ENCODE measurements around the gene RASA3. TPM values are rescaled to one million over a fixed set of nuclear protein-coding genes. Genes with fewer than 3 reads are reported as not detected.

Gene RASA3
- total RNA-seq, 1 experiment from 2014 or later = 0.95 TPM

DNA sequence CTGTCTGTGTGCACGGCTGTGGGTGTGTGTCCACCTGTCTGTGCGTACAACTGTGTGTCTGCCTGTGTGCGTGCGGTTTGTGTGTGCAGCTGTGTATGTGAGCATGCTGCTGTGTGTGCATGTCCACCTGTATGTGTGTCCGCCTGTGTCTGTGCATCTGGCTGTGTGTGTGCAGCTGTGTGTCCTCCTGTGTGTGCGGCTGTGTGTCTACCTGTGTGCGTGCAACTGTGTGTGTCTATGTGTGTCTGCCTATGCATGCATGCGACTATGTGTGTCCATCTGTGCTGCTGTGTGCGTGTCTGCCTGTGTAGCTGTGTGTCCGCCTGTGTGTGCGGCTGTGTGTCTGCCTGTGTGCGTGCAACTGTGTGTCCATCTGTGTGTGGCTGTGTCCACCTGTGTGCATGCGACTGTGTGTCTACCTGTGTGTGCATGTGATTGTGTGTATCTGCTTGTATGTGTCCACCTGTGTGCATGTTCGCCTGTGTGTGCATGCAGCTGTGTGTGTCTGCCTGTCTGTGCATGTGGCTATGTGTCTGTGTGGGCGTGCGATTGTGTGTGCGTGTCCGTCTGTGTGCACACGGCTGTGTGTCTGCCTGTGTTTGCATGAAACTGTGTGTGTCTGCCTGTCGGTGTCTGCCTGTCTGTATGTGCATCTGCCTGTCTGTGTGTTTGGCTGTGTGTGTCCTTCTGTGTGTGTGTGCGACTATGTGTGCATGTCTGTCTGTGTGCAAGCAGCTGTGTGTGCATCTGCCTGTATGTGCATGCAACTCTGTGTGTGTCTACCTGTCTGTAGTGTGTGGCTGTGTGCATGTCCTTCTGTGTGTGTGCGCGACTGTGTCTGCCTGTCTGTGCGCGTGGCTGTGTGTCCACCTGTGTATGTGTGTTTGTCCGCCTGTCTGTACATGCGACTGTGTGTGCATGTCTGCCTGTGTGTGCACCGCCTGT, 101.5 kb downstream of the RASA3 start:
- ChIA-PET CTCF (no interaction called here), POLR2A (no interaction called here)
- no peak for DNase-seq
- BruUV-seq (replicated peaks) = no TSS peak
- Mint-ChIP-seq H3K4me1 (ENCODE audit: low read depth, unreplicated experiment) (no peaks in the 10 kb centered on the region), H3K4me3 (ENCODE audit: unreplicated experiment) (no peak overlapping the region), H3K9me3 (ENCODE audit: unreplicated experiment) (peaks cover 21% of the 10 kb centered on the region), H3K27ac (ENCODE audit: unreplicated experiment) (no peak overlapping the region), H3K36me3 (ENCODE audit: insufficient read depth, unreplicated experiment) (peaks cover 5% of the 10 kb centered on the region), H3K27me3 (ENCODE audit: insufficient read depth, unreplicated experiment) (no peaks in the 10 kb centered on the region)
- no peaks in the 10 kb centered on the region; the same call in 1 of the 2 replicates for H3K9me3 ChIP-seq
- TF ChIP-seq, protein P1, sequence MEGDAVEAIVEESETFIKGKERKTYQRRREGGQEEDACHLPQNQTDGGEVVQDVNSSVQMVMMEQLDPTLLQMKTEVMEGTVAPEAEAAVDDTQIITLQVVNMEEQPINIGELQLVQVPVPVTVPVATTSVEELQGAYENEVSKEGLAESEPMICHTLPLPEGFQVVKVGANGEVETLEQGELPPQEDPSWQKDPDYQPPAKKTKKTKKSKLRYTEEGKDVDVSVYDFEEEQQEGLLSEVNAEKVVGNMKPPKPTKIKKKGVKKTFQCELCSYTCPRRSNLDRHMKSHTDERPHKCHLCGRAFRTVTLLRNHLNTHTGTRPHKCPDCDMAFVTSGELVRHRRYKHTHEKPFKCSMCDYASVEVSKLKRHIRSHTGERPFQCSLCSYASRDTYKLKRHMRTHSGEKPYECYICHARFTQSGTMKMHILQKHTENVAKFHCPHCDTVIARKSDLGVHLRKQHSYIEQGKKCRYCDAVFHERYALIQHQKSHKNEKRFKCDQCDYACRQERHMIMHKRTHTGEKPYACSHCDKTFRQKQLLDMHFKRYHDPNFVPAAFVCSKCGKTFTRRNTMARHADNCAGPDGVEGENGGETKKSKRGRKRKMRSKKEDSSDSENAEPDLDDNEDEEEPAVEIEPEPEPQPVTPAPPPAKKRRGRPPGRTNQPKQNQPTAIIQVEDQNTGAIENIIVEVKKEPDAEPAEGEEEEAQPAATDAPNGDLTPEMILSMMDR (IDR thresholded peaks at IDR 0.05; ENCODE audit: insufficient read depth in 1 of 2, low read depth in 1 of 2, low read length in 1 of 2, severe bottlenecking in 1 of 2, unreplicated experiment in 1 of 2) = no peak
- no peak overlapping the region for H3K4me3 ChIP-seq (ENCODE audit: low read depth, low read length)
- H3K27me3 ChIP-seq (replicated peaks; ENCODE audit: control insufficient read depth, insufficient read depth, low read length) = no peaks in the 10 kb centered on the region
- H3K36me3 ChIP-seq (ENCODE audit: control insufficient read depth, insufficient read depth, low read length) = no peaks in the 10 kb centered on the region
- H3K4me1 ChIP-seq = no peaks in the 10 kb centered on the region
- intact Hi-C loops (cut with micrococcal nuclease; ENCODE audit: unreplicated experiment) = no loop called here

DNA sequence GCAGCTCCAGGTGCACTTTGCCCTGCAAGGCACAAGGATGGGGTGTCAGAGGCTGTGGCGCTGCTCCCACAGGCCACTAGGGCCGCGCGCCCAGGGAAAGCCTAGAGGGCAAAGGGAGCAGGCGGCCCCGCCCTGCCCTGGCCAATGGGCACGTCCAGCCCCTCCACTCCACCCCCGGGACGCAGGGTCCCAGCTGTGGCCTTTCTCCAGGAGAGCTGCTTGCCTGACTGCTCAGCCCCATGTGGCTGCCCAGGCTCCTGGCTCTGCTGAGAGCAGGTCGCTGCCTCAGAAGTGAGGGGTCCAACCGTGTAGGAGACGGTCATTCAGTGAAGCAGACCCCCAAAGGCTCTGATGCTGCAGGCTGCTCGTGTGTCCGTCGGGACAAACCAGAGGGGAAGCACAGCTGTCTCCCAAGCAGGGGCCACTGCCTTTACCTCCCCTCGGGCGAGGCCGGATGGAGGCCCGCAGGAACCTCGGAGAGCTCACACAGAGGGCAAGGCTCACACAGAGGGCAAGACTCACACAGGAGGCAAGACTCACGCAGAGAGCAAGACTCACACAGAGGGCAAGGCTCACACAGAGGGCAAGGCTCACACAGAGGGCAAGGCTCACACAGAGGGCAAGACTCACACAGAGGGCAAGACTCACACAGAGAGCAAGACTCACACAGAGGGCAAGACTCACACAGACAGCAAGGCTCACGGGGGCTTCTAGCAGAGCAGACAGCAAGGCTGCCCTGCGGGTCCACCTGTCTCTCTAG, 102.4 kb downstream of the RASA3 start:
- H3K27ac Mint-ChIP-seq (ENCODE audit: unreplicated experiment) = no peak overlapping the region
- peaks cover 5% of the 10 kb centered on the region for H3K36me3 Mint-ChIP-seq (ENCODE audit: insufficient read depth, unreplicated experiment)
- no peaks in the 10 kb centered on the region for H3K4me1 ChIP-seq
- no peaks in the 10 kb centered on the region; the same call in 1 of the 2 replicates for H3K9me3 ChIP-seq
- TF ChIP-seq, protein P1 (IDR thresholded peaks at IDR 0.05; ENCODE audit: insufficient read depth in 1 of 2, low read depth in 1 of 2, low read length in 1 of 2, severe bottlenecking in 1 of 2, unreplicated experiment in 1 of 2) = no peak
- no peaks in the 10 kb centered on the region for H3K4me1 Mint-ChIP-seq (ENCODE audit: low read depth, unreplicated experiment)
- BruUV-seq (replicated peaks) = no TSS peak
- intact Hi-C loops (cut with micrococcal nuclease; ENCODE audit: unreplicated experiment) = no loop called here
- no peaks in the 10 kb centered on the region for H3K27me3 ChIP-seq (replicated peaks; ENCODE audit: control insufficient read depth, insufficient read depth, low read length)
- no peaks in the 10 kb centered on the region for H3K36me3 ChIP-seq (ENCODE audit: control insufficient read depth, insufficient read depth, low read length)
- ChIA-PET CTCF (no interaction called here), POLR2A (no interaction called here)
- no peaks in the 10 kb centered on the region for H3K27me3 Mint-ChIP-seq (ENCODE audit: insufficient read depth, unreplicated experiment)
- no peak overlapping the region for H3K4me3 ChIP-seq (ENCODE audit: low read depth, low read length)
- DNase-seq = no peak
- peaks cover 21% of the 10 kb centered on the region for H3K9me3 Mint-ChIP-seq (ENCODE audit: unreplicated experiment)
- no peak overlapping the region for H3K4me3 Mint-ChIP-seq (ENCODE audit: unreplicated experiment)

DNA sequence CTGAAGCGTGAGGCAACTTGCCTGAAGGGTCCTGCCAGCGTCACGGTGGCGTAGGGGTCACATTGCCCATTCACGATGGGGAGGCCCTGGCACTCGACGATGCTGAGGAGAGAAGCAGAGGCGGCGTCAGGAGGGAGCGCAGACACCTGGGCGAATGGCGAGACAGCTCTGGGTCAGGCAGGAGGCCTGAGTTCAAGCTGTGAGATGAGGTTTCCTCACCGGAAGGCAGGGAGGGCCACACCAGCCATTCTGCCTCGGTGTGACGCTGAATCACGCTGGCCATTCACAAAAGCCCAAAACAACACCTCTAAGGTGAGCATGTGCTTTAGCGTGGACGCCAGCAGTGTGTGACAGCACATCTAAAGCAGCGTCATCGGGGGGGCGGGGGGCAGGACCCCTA, 104.6 kb downstream of the RASA3 start:
- Histone ChIP-seq H3K27me3 (replicated peaks; ENCODE audit: control insufficient read depth, insufficient read depth, low read length) (no peaks in the 10 kb centered on the region), H3K4me1 (no peaks in the 10 kb centered on the region), H3K4me3 (ENCODE audit: low read depth, low read length) (no peak overlapping the region), H3K9me3 (no peaks in the 10 kb centered on the region; the same call in 1 of the 2 replicates), H3K36me3 (ENCODE audit: control insufficient read depth, insufficient read depth, low read length) (no peaks in the 10 kb centered on the region)
- H3K4me1 Mint-ChIP-seq (ENCODE audit: low read depth, unreplicated experiment) = no peaks in the 10 kb centered on the region
- POLR2A ChIA-PET = no interaction called here
- H3K4me3 Mint-ChIP-seq (ENCODE audit: unreplicated experiment) = no peak overlapping the region
- peaks cover 5% of the 10 kb centered on the region for H3K36me3 Mint-ChIP-seq (ENCODE audit: insufficient read depth, unreplicated experiment)
- H3K9me3 Mint-ChIP-seq (ENCODE audit: unreplicated experiment) = peaks cover 21% of the 10 kb centered on the region
- H3K27me3 Mint-ChIP-seq (ENCODE audit: insufficient read depth, unreplicated experiment) = no peaks in the 10 kb centered on the region
- TF ChIP-seq, protein P1 (IDR thresholded peaks at IDR 0.05; ENCODE audit: insufficient read depth in 1 of 2, low read depth in 1 of 2, low read length in 1 of 2, severe bottlenecking in 1 of 2, unreplicated experiment in 1 of 2) = no peak
- DNase-seq = no peak
- no TSS peak for BruUV-seq (replicated peaks)
- H3K27ac Mint-ChIP-seq (ENCODE audit: unreplicated experiment) = no peak overlapping the region
- CTCF ChIA-PET = interaction anchor here (0.7 kb wide), 1 partner anchor 25 kb away, joined by 3 read pairs; no protein-coding TSS in a partner anchor
- intact Hi-C loops (cut with micrococcal nuclease; ENCODE audit: unreplicated experiment) = no loop called here
